Epithelial cell of esophagus (primary cell): ENCODE measurements around the gene CALY.

Experiments
- DNase-seq: peaks from one replicate; pipeline ENCODE4 v3.0.0; 2010; ENCODE audit warnings: low read depth
- H3K4me3 ChIP-seq: 2 replicates; pipeline ENCODE4 v1.5.1; 2011; ENCODE audit warnings: mild to moderate bottlenecking, low read length, control low read depth
- TF ChIP-seq, protein P1 (sequence below): IDR thresholded peaks from 2 replicates; pipeline ENCODE4 v1.5.1; 2011; ENCODE audit warnings: low read depth, mild to moderate bottlenecking, low read length, control low read depth, inconsistent platforms; ENCODE audit not compliant: insufficient read depth; ENCODE audit errors: missing control alignments

The CALY gene

DNA sequence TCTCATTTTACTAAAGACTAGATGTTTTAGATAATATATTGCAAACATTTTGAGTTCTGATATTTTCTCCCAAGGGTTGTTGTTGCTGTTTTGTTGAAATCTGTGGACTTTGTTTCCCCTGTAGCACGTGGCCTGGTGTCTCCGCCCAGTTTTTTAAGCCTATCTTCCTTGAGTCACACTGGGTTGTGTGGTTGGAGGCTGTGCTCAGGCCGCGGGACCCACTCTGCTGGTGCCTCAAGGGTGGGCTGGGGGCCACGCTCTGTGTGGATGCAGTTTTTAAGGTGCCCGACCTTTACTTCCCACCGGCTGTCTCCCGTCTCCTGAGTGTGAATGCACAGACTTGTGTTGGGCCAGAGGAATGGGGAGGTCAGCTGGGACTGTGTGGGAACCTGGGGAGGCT is 6.2 kb upstream of the CALY start:
- DNase-seq, result no peak
- H3K4me3 ChIP-seq, result no peak overlapping the region
- TF ChIP-seq, protein P1, sequence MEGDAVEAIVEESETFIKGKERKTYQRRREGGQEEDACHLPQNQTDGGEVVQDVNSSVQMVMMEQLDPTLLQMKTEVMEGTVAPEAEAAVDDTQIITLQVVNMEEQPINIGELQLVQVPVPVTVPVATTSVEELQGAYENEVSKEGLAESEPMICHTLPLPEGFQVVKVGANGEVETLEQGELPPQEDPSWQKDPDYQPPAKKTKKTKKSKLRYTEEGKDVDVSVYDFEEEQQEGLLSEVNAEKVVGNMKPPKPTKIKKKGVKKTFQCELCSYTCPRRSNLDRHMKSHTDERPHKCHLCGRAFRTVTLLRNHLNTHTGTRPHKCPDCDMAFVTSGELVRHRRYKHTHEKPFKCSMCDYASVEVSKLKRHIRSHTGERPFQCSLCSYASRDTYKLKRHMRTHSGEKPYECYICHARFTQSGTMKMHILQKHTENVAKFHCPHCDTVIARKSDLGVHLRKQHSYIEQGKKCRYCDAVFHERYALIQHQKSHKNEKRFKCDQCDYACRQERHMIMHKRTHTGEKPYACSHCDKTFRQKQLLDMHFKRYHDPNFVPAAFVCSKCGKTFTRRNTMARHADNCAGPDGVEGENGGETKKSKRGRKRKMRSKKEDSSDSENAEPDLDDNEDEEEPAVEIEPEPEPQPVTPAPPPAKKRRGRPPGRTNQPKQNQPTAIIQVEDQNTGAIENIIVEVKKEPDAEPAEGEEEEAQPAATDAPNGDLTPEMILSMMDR, result no peak

DNA sequence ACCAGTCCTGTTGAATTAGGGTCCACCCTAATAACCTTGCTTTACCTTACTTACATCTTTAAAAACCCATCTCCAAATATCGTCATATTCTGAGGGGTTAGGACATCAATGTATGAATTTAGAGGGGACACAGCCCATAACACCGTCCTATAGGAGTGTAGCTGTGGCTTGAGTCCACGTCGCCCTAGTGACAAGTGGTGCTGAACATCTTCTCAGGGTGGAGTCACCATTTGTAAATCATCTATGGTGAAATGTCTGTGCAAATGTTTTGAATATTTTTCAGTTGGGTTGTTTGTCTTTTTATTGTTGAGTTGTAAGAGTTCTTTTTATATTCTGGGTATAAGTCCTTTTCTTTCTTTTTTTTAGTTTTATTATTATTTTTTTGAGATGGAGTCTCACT is 5.3 kb upstream of the CALY start:
- DNase-seq, result no peak
- TF ChIP-seq, protein P1, result no peak
- H3K4me3 ChIP-seq, result no peak overlapping the region

DNA sequence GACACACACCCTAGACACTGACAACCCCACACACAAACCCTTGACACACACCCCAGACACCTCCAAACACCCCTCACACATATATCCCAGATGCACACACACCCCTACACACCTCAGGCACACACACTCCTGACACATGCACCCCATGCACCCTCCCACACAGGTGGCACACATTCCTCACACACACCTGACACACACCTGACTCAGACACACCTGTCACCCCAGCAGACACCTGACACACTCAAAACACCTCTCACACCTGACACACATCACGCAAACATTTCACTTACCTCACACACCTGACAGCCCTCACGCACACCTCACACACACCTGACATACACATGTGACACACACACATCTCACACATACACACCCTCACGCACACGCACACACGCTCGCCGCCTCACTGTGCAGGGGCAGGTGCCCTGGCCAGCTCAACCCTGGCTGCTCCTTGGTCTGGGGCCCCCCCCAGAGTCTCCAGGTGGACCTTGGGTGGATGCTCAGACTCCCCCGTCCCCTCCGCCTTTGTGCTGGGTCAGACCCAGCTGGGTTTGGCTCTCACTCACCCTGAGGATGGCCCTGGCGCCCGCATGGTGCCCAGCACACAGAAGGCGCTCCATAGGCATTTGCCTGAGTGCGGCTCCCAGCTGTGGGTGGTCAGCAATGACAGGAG is 3.1 kb upstream of the CALY start:
- no peak overlapping the region for H3K4me3 ChIP-seq
- TF ChIP-seq, protein P1, result no peak

DNA sequence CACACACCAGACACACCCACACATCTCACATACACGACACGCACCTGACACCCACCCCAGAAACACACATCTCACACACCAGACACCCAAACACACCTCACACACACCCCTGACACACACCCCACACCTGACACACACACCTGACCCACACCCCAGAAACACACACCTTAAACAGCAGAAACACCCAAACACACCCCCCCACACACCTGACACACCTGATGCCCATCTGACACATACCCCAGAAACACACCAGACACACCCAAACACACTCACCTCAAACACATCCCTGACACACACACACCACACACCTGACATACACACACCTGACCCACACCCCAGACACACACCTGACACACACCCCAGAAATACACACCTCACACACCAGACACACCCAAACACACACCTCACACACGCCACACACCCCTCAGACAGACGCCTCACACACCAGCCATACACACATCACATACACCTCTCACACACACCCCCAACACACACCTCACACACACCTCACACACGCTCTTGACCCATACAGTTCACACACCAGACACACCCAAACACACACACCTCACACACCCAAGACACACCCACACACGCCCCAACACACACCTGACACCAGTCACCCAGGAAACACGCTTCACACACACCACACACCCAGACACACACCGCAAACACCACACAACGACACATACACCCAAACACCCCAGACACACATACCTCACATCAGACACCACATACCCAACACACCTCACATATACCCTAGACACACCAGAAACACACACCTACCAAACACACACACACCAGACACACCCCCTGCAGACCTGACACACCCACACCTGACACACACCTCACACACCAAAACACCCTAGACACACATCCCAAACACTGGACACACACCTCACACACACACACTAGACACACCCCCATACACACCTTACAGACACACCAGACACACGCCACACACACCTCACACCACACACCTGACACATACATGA is 1.7 kb upstream of the CALY start:
- no peak overlapping the region for H3K4me3 ChIP-seq
- TF ChIP-seq, protein P1, result no peak
- DNase-seq, result no peak

More for the DNA sequence above, 3.1 kb upstream of the CALY start:
- DNase-seq, result no peak

DNA sequence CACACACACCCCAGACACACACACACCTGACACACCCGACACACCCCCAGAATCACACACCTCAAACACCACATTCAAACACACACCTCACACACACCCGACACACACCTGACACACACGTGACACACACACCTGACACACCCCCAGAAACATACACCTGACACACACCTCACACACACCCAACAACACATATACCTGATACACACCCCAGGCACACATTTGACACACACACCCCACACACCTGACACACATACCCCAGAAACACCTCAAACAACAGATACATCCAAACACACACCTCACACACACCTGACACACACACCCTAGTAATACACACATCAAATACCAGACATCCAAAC is 652 bp upstream of the CALY start:
- no peak overlapping the region for H3K4me3 ChIP-seq
- no peak for DNase-seq
- TF ChIP-seq, protein P1, result no peak

DNA sequence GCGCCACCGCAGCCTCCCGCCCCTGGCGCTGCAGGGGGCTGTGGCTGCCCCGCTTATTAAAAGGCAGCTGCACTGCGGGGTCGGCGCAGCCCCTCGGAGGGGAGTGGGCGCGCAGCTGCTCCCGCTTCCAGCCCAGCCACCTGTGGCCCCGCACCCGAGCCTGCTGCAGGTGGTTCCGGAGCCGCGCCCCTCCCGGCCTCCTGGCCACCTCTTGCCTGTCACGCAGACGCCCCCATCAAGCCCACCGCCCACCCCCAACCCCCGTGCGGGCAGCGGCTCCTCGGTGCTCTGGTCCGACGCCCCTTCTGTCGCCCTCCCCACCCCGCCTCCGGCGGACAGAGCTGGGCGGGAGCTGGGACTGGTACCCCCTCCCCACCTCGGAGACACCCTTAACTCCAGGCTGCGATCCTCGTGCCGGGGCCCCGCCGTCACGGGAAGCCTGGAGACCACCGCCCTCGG is 549 bp downstream of the CALY start:
- DNase-seq, result no peak
- TF ChIP-seq, protein P1, result no peak
- H3K4me3 ChIP-seq, result no peak overlapping the region
